HG02678 (cell line): ENCODE results near the gene PTCRA.
"Not testable (repeated sequence)": the region's sequence is repeated elsewhere in the genome, so short reads cannot be mapped to it uniquely, and the experiment has no call there.

Experiments used
- ATAC-seq: cut with Tn5 transposase; IDR thresholded peaks from one replicate; pipeline ENCODE4 v1.9.1; 2021; ENCODE audit warnings: mild to moderate bottlenecking, moderate library complexity; ENCODE audit not compliant: unreplicated experiment

PTCRA gene

DNA sequence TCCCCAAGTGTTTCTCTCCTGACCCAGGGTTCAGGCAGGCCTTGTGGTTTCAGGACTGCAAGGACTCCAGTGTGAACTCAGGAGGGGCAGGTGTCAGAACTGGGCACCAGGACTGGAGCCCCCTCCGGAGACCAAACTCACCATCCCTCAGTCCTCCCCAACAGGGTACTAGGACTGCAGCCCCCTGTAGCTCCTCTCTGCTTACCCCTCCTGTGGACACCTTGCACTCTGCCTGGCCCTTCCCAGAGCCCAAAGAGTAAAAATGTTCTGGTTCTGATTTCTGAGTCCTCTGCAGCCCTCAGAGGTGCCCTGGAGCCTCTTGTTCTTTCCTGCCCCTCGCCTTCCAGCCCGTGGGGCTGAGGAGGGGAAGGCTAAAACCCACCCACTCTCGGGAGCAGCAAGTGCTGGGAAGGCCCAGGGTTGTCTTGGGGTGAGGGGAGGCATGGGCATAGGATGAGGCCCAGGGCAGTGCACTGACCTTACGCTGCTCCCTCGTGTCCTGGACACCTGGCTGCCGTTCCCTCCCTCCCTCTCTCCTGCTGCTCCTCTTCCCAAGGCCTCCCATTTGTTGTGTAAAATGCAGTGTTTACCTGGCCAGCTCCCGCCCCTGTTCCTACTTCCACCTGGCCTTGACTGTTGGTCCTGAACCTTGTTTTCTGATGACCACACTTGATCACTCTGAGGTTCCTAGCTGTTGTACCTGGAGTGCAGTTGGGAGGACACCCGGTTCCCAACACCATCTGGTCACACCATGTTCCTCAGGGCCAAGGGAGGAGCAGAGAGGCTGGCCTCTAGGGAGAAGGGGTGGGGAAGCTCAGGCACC is 23.3 kb downstream of the PTCRA start:
- ATAC-seq = no peak

DNA sequence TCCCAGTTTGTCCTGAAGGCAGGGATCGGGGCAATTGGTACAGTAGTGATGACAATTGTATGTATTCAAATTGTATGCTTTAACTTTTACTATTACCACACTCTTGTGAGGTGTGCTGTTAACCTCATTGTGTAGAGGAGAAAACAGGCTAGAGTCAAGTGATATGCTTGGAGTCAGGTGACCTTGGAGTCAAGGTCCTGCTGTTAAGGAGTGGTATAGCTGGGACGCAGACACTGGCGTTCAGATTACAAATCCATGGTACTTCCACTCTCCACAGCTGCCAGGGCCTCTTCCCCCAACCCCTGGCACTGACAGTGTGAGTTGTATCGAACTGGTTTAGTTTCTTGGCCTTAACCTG is 23.9 kb downstream of the PTCRA start:
- no peak for ATAC-seq

- no peak for ATAC-seq
Observed at GRCh38 chr6:42940493-42941045, 24.7 kb downstream of the PTCRA start.

- not testable (repeated sequence) for ATAC-seq
Observed at GRCh38 chr6:42941356-42941755, 25.5 kb downstream of the PTCRA start.

DNA sequence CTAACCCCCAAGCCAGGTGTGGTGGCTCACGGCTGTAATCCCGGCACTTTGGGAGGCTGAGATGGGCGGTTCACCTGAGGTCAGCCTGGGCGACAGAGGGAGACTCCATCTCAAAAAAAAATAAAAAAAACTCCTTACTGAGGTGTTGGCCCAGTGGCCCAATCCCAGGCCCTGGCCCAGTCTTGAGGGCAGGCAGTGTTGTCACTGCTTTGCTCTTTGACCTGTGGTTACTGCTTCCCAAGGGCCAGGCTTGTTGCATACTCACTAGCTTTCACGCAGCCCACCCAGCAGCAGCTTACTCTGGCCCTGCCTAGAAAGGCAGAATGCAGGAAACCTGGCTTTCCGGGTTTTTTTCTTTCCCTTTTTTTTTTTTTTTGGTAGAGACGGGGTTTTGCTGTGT is 26.6 kb downstream of the PTCRA start:
- no peak for ATAC-seq

DNA sequence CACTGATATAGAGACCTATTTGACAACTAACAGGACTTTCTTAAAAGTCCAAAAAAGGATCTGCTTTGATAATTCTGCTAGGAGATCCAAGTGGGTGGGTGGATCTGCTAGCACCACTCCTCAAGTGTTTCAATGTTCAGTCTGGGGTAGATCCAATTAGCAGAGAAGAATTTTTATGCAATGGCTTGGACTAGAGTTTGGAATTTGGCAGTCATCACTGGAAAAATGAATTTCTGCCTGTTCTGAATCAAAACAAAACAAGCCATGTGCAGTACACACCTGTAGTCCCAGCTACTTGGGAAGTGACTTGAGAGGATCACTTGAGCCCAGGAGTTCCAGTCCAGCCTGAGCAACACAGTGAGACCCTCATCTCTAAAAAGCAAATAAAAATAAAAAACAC is 32.1 kb downstream of the PTCRA start:
- ATAC-seq = no peak

DNA sequence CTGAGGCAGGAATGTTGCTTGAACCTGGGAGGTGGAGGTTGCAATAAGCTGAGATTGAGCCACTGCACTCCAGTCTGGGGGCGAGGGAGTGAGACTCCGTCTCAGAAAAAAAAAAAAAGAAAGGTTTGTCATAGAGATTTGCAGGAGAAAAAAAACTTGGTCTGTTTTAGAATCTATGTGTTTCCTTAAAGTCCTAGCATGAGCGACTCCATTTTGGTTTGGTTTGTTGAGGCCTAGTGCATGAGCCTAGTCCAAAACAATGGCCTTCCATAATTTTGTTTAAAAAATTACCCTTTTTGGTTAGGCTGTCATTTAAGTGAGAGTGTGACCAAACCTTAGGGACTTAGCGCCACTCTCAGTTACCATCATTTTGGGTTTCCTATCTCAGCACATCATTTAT is 36.5 kb downstream of the PTCRA start:
- no peak for ATAC-seq

GRCh38 chr6:42954405-42954804 is 38.6 kb downstream of the PTCRA start:
- ATAC-seq = not testable (repeated sequence)

- no peak for ATAC-seq
Observed at GRCh38 chr6:42958125-42958524, 42.3 kb downstream of the PTCRA start.

- no peak for ATAC-seq
Observed at GRCh38 chr6:42959917-42960242, 44.0 kb downstream of the PTCRA start.

DNA sequence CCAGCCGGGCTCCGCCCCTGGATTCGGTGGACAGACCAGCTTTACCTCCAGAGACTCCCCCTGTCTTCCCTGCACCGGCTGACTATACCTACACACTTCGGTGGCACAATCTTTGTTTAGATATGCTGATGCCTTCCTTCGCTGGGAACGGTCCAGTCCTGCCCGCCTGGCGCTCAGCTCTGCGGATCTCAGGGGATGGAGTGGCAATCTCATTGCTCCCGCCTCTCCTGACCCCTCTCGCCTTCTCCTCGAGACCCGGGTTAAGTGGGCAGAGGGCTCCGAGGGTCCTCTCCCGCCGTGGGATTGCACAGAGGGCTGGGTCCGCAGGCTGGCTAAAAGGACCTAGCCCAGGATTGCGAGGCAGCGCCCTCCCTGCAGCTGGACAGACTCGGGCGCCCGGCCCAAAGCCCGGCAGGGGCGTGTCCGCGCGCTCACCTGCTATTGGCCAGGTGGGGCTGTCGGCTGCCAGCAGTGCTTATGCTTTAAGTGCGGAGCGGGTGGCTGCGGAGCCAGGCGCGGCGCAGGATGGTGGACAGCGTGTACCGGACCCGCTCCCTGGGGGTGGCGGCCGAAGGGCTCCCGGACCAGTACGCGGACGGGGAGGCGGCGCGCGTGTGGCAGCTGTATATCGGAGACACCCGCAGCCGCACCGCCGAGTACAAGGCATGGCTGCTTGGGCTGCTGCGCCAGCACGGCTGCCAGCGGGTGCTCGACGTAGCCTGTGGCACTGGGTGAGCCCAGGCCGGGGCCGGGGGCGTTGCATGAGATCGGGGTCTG is 44.6 kb downstream of the PTCRA start, which contains the start of gene GNMT:
GNMT (plus strand) TSS at position 512 of the 777 bp plus-strand sequence; CDS start at position 526, 14 bp downstream.
- peak; percentile 66 for ATAC-seq

GRCh38 chr6:42961020-42961470 is 45.2 kb downstream of the PTCRA start:
- ATAC-seq = no peak

GRCh38 chr6:42962096-42962495 is 46.2 kb downstream of the PTCRA start:
- ATAC-seq = no peak

- no peak for ATAC-seq
Observed at GRCh38 chr6:42962502-42963178, 46.8 kb downstream of the PTCRA start.

DNA sequence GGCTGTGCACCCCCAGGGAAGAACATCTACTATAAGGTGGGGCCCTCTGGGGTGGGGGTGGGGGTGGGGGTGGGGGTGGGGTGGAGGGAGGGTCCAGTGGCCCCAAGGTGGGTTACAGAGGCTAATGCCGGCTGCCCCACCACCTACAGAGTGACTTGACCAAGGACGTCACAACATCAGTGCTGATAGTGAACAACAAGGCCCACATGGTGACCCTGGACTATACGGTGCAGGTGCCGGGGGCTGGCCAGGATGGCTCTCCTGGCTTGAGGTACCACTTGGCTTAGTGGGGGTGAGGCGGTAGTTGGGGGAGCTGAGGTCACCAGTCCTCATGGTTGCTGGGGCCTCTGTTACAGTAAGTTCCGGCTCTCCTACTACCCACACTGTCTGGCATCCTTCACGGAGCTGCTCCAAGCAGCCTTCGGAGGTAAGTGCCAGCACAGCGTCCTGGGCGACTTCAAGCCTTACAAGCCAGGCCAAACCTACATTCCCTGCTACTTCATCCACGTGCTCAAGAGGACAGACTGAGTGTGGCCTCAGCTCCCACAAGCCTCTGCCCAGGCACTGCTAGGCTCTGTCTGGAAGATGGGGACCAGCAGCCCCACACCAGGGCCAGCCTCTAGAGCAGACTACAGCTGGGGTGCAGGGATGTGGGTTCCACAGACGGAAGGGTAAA is 47.5 kb downstream of the PTCRA start:
- no peak for ATAC-seq

DNA sequence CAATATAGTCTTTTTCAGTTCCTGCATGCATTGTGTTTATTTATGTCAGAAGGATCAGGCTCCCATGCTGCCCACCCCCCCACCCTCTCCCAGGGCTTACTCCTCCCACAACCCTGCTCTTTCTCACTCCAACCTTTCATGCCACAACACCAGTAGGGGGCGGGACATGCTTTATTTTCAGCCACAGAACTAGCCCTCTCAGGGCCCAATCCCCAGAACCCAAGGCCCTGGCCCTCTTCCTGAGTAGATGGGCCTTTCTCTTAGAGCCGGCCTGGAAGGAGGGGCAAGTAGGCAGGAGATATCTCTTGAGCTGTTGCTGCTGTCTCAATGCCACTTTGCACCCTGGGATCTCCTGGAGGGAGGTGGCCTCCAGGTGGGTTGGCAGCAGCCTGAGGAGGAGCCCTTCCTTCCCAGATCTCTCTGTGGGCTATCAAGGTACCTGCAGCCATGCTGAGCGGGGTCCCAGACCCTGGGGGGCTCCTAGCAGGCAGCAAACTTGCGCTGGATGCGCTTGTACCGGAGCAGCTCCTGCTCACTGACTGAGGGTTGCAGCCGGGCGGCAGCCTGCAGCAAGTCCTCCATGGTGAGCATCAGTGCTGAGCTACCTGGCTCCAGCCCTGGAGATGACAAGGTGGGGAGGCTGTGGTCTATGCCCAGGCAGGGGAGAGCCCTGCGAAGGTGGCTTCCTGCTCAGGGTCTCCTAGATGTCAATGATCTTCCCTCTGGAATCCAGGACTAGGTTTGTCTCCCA is 48.2 kb downstream of the PTCRA start:
- ATAC-seq = no peak

- no peak for ATAC-seq
Observed at GRCh38 chr6:42966571-42966970, 50.7 kb downstream of the PTCRA start.

DNA sequence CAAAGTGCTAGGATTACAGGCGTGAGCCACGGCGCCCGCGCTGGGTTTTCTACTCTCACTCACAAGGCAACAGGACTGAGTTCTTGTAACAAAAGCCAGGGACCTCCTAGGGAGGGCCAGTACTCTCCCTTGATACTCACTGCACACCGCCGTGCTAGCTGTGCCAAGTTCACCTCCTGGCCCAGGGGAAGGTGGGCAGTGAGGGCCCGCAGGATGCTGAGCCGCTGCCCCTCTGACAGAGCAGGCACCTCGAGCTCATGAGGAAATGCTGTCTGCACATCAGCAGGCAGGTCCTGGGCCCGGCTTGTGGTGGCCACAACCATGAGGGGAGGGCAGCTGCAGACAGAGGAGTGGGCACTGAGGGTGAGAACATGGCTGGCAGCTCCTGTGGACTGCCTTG is 51.4 kb downstream of the PTCRA start:
- no peak for ATAC-seq

DNA sequence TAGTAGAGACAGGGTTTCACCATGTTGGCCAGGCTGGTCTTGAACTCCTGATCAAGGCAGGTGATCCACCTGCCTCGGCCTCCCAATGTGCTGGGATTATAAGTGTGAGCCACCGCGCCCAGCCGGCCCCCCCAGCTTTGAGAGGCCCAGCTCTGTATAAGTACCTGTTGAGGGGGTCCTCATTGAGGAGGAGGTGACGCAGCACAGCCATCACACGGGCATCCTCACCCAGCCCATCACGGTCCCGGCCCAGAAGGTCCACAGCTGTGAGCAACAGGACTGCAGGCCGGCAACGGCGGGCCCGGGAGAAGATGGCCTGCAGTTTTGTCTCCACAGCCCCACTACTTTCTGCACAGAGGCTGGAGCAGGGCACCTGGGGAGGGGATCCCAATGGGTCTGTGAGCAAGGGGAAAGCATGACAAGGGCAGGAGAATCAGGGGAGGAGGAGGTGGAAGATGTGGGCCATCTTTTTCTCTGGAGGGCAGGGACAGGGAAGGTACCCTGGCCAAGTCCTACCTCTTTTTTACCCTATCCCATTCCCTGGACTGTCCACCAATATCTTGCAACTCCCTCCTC is 52.4 kb downstream of the PTCRA start:
- ATAC-seq = no peak

- no peak for ATAC-seq
Observed at GRCh38 chr6:42968783-42969182, 52.9 kb downstream of the PTCRA start.
